ENCODE results near the gene KRT10. TPM values are rescaled to one million over a fixed set of nuclear protein-coding genes. Genes with fewer than 3 reads are reported as not detected.

Gene KRT10
- 2.3 and 4.0 TPM in 2 replicates for total RNA-seq

GRCh38 chr17:40822132-40822812, at the start of gene KRT10:
Gene KRT10 (minus strand): TSS chr17:40822614. CDS start chr17:40822585, 29 bp downstream.

GRCh38 chr17:40866838-40867237, 44.4 kb upstream of the KRT10 start, which contains the start of gene KRT12:
Gene KRT12 (minus strand): TSS chr17:40867223. CDS start chr17:40867186, 37 bp downstream.

GRCh38 chr17:40799859-40800258, 22.6 kb downstream of the KRT10 start, which contains the start of gene KRT28:
Gene KRT28 (minus strand): TSS chr17:40799959. CDS start chr17:40799893, 66 bp downstream.

GRCh38 chr17:40782450-40782849, 40.0 kb downstream of the KRT10 start, which contains the start of gene KRT27:
Gene KRT27 (minus strand): TSS chr17:40782550. CDS start chr17:40782493, 57 bp downstream.

GRCh38 chr17:40772101-40772500, 50.3 kb downstream of the KRT10 start, which contains the start of gene KRT26:
Gene KRT26 (minus strand): TSS chr17:40772201. CDS start chr17:40772113, 88 bp downstream.

Other genes with a start within 250 kb of the KRT10 start
- gene SMARCE1, start 174.8 kb downstream of the KRT10 start, total RNA-seq, result 69.9 and 86.4 TPM in 2 replicates
- 0.25 and 1.00 TPM in 2 replicates for gene KRT222, start 157.4 kb downstream of the KRT10 start, total RNA-seq
- gene KRT24, start 118.9 kb downstream of the KRT10 start, total RNA-seq, result not detected in 2 replicates
- gene KRT25, start 67.3 kb downstream of the KRT10 start, total RNA-seq, result not detected in 2 replicates
- gene KRT26, start 50.4 kb downstream of the KRT10 start, total RNA-seq, result not detected in 2 replicates
- not detected in 2 replicates for gene KRT27, start 40.1 kb downstream of the KRT10 start, total RNA-seq
- gene KRT28, start 22.7 kb downstream of the KRT10 start, total RNA-seq, result not detected in 2 replicates
- gene KRT12, start 44.6 kb upstream of the KRT10 start, total RNA-seq, result under 0.01 TPM in 1 of 2 replicates, not detected in the other
- 0.22 TPM in 1 of 2 replicates, not detected in the other for gene KRT20, start 62.6 kb upstream of the KRT10 start, total RNA-seq
- gene KRT23, start 115.0 kb upstream of the KRT10 start, total RNA-seq, result 0.50 and 0.55 TPM in 2 replicates
- gene KRT39, start 144.3 kb upstream of the KRT10 start, total RNA-seq, result 0.11 TPM in 1 of 2 replicates, not detected in the other
- gene KRT40, start 161.7 kb upstream of the KRT10 start, total RNA-seq, result not detected in 2 replicates
- not detected in 2 replicates for gene KRTAP3-3, start 171.6 kb upstream of the KRT10 start, total RNA-seq
- gene KRTAP3-2, start 177.3 kb upstream of the KRT10 start, total RNA-seq, result not detected in 2 replicates
- gene KRTAP3-1, start 186.5 kb upstream of the KRT10 start, total RNA-seq, result not detected in 2 replicates
- 32.6 and 54.1 TPM in 2 replicates for gene KRTAP1-5, start 204.6 kb upstream of the KRT10 start, total RNA-seq
- gene KRTAP1-4, start 207.6 kb upstream of the KRT10 start, total RNA-seq, result not detected in 2 replicates
- not detected in 2 replicates for gene KRTAP1-3, start 212.3 kb upstream of the KRT10 start, total RNA-seq
- gene KRTAP1-1, start 218.8 kb upstream of the KRT10 start, total RNA-seq, result 0.55 and 0.87 TPM in 2 replicates
- gene KRTAP2-1, start 224.7 kb upstream of the KRT10 start, total RNA-seq, result not detected in 2 replicates
- not detected in 2 replicates for gene KRTAP2-2, start 232.6 kb upstream of the KRT10 start, total RNA-seq
- gene KRTAP2-3, start 237.5 kb upstream of the KRT10 start, total RNA-seq, result 0.12 and 1.00 TPM in 2 replicates
- gene KRTAP2-4, start 243.3 kb upstream of the KRT10 start, total RNA-seq, result not detected in 2 replicates

Measured in uterine smooth muscle cell (primary cell).